CD8-positive, alpha-beta memory T cell (primary cell): ENCODE data around the gene DAB1. TPM values are rescaled to one million over a fixed set of nuclear protein-coding genes. Genes with fewer than 3 reads are reported as not detected.

Experiments
- CTCF ChIA-PET: fragments of 350-600 bp; sonication (Branson Sonifier 250); formaldehyde crosslinking; loops from one replicate; lab custom pipeline; 2021; ENCODE audit warnings: antibody characterized with exemption; lab: Charles Lee
- POLR2A ChIA-PET: fragments of 350-600 bp; sonication (Branson Sonifier 250); formaldehyde crosslinking; loops from one replicate; lab custom pipeline; 2021; ENCODE audit warnings: antibody characterized with exemption; lab: Charles Lee
- DNase-seq, 5 donors: peaks; one replicate each; pipeline versions ENCODE4 v3.0.0 to v3.0.0-alpha.2; 2020 to 2022; ENCODE audit warnings: mixed read lengths in 1 of 5
- H3K27ac ChIP-seq: one replicate; pipeline ENCODE4 v1.7.0; 2013; ENCODE audit warnings: low read depth, mild to moderate bottlenecking, low read length, moderate library complexity
- H3K27me3 ChIP-seq: 2 replicates; pipeline ENCODE4 v1.7.0; 2013; ENCODE audit warnings: low read length, mild to moderate bottlenecking; ENCODE audit not compliant: insufficient read depth, poor library complexity, severe bottlenecking
- H3K36me3 ChIP-seq: 2 replicates; pipeline ENCODE4 v1.7.0; 2013; ENCODE audit warnings: mild to moderate bottlenecking, low read length, moderate library complexity; ENCODE audit not compliant: insufficient read depth
- H3K4me1 ChIP-seq: 2 replicates; pipeline ENCODE4 v1.7.0; 2013; ENCODE audit warnings: mild to moderate bottlenecking, low read length, moderate library complexity; ENCODE audit not compliant: insufficient read depth
- H3K4me3 ChIP-seq: 2 replicates; pipeline ENCODE4 v1.7.0; 2013; ENCODE audit warnings: mild to moderate bottlenecking, low read length
- H3K9me3 ChIP-seq: 2 replicates; pipeline ENCODE4 v1.7.0; 2013; ENCODE audit warnings: mild to moderate bottlenecking, low read length
- H3K27ac Mint-ChIP-seq, 8 donors: one replicate each; pipeline ENCODE4 v1.8.0; 2020 to 2021; ENCODE audit warnings: mixed read lengths in 8 of 8, mild to moderate bottlenecking in 6 of 8, inconsistent platforms in 3 of 8, moderate library complexity in 3 of 8
- H3K27me3 Mint-ChIP-seq, 2 donors: one replicate each; pipeline ENCODE4 v1.8.0; 2020 to 2021; ENCODE audit warnings: mixed read lengths in 2 of 2, mild to moderate bottlenecking in 1 of 2, moderate library complexity in 1 of 2
- H3K36me3 Mint-ChIP-seq, 3 donors: one replicate each; pipeline ENCODE4 v1.8.0; 2020 to 2021; ENCODE audit warnings: mixed read lengths in 3 of 3, inconsistent platforms in 1 of 3, mild to moderate bottlenecking in 1 of 3
- H3K4me1 Mint-ChIP-seq, 3 donors: one replicate each; pipeline ENCODE4 v1.8.0; 2020 to 2021; ENCODE audit warnings: mixed read lengths in 3 of 3, inconsistent platforms in 1 of 3, mild to moderate bottlenecking in 1 of 3
- H3K4me3 Mint-ChIP-seq, 7 donors: one replicate each; pipeline ENCODE4 v1.8.0; 2020 to 2021; ENCODE audit warnings: mixed read lengths in 7 of 7, mild to moderate bottlenecking in 6 of 7, moderate library complexity in 4 of 7, inconsistent platforms in 2 of 7
- H3K9me3 Mint-ChIP-seq, 5 donors: one replicate each; pipeline ENCODE4 v1.8.0; 2020 to 2022; ENCODE audit warnings: mixed read lengths in 5 of 5, mild to moderate bottlenecking in 3 of 5, moderate library complexity in 2 of 5, inconsistent platforms in 1 of 5
- polyA plus RNA-seq: library from polyadenylated mRNA; unstranded; fragments of 300-500 nt; fragmentation: Illumina TruSeq; gene quantifications from one replicate; pipeline ENCODE4 v1.2.3, GENCODE V29; 2021
- total RNA-seq, 2 experiments: library from RNA; stranded (reverse); gene quantifications; one replicate each; pipeline ENCODE4 v1.2.3, GENCODE V29; 2021

Gene DAB1
- total and polyA plus RNA-seq, 3 experiments from 2014 or later, result 0.09 to 1.7 TPM; not detected in 1

GRCh38 chr1:57325117-57325516 is 98.7 kb downstream of the DAB1 start:
- no peak overlapping the region for H3K4me3 ChIP-seq
- H3K36me3 Mint-ChIP-seq, result peaks cover 0 to 8% (median 0%) of the 10 kb centered on the region in 3 donors
- no peaks in the 10 kb centered on the region for H3K27me3 ChIP-seq
- H3K27me3 Mint-ChIP-seq, result peaks cover 1 to 4% of the 10 kb centered on the region in 2 donors
- H3K4me3 Mint-ChIP-seq, result no peak overlapping the region
- H3K4me1 ChIP-seq, result no peaks in the 10 kb centered on the region
- H3K4me1 Mint-ChIP-seq, result no peaks in the 10 kb centered on the region
- H3K27ac ChIP-seq, result no peak overlapping the region
- no peaks in the 10 kb centered on the region for H3K9me3 Mint-ChIP-seq
- ChIA-PET POLR2A (no interaction called here), CTCF (no interaction called here)
- H3K27ac Mint-ChIP-seq, result peak overlapping the region in 1 of 8 donors; percentile 58
- DNase-seq, result no peak
- no peaks in the 10 kb centered on the region for H3K36me3 ChIP-seq
- H3K9me3 ChIP-seq, result no peaks in the 10 kb centered on the region

- ChIA-PET POLR2A (no interaction called here), CTCF (no interaction called here)
- no peaks in the 10 kb centered on the region for H3K9me3 ChIP-seq
- H3K36me3 ChIP-seq, result no peaks in the 10 kb centered on the region
- no peaks in the 10 kb centered on the region for H3K27me3 ChIP-seq
- no peak overlapping the region for H3K4me3 ChIP-seq
- Mint-ChIP-seq H3K9me3 (no peaks in the 10 kb centered on the region), H3K27me3 (peaks cover 1 to 4% of the 10 kb centered on the region in 2 donors), H3K4me1 (no peaks in the 10 kb centered on the region), H3K4me3 (no peak overlapping the region), H3K27ac (peak overlapping the region in 1 of 8 donors; percentile 63), H3K36me3 (peaks cover 0 to 6% (median 0%) of the 10 kb centered on the region in 3 donors)
- no peak overlapping the region for H3K27ac ChIP-seq
- no peak for DNase-seq
- no peaks in the 10 kb centered on the region for H3K4me1 ChIP-seq
These were observed 99.5 kb downstream of the DAB1 start for GRCh38 chr1:57324388-57324787.

GRCh38 chr1:57321776-57322175 is 102.1 kb downstream of the DAB1 start:
- Histone ChIP-seq H3K36me3 (no peaks in the 10 kb centered on the region), H3K9me3 (no peaks in the 10 kb centered on the region), H3K4me1 (no peaks in the 10 kb centered on the region), H3K27me3 (no peaks in the 10 kb centered on the region), H3K27ac (no peak overlapping the region), H3K4me3 (no peak overlapping the region)
- Mint-ChIP-seq H3K27ac (no peak overlapping the region), H3K4me1 (peaks cover 0 to 4% (median 0%) of the 10 kb centered on the region in 3 donors), H3K27me3 (peaks cover 1 to 4% of the 10 kb centered on the region in 2 donors), H3K9me3 (peaks cover 0 to 4% (median 0%) of the 10 kb centered on the region in 5 donors), H3K36me3 (no peaks in the 10 kb centered on the region), H3K4me3 (no peak overlapping the region)
- POLR2A ChIA-PET, result no interaction called here
- CTCF ChIA-PET, result no interaction called here
- DNase-seq, result no peak

- peaks cover 0 to 4% (median 0%) of the 10 kb centered on the region in 5 donors for H3K9me3 Mint-ChIP-seq
- CTCF ChIA-PET, result no interaction called here
- H3K4me3 Mint-ChIP-seq, result no peak overlapping the region
- no peaks in the 10 kb centered on the region for H3K27me3 ChIP-seq
- no peaks in the 10 kb centered on the region for H3K36me3 ChIP-seq
- no peaks in the 10 kb centered on the region for H3K4me1 ChIP-seq
- no peaks in the 10 kb centered on the region for H3K9me3 ChIP-seq
- no peak overlapping the region for H3K27ac Mint-ChIP-seq
- H3K36me3 Mint-ChIP-seq, result no peaks in the 10 kb centered on the region
- POLR2A ChIA-PET, result no interaction called here
- H3K27me3 Mint-ChIP-seq, result no peaks in the 10 kb centered on the region
- DNase-seq, result no peak
- no peak overlapping the region for H3K4me3 ChIP-seq
- no peak overlapping the region for H3K27ac ChIP-seq
- H3K4me1 Mint-ChIP-seq, result peaks cover 0 to 4% (median 0%) of the 10 kb centered on the region in 3 donors
These were observed 104.1 kb downstream of the DAB1 start for GRCh38 chr1:57319791-57320190.

GRCh38 chr1:57319165-57319564 is 104.7 kb downstream of the DAB1 start:
- Mint-ChIP-seq H3K4me1 (peaks cover 0 to 4% (median 0%) of the 10 kb centered on the region in 3 donors), H3K9me3 (peaks cover 0 to 4% (median 0%) of the 10 kb centered on the region in 5 donors), H3K36me3 (no peaks in the 10 kb centered on the region), H3K27me3 (no peaks in the 10 kb centered on the region), H3K4me3 (peak overlapping the region in 2 of 7 donors; percentile 21 to 39), H3K27ac (no peak overlapping the region)
- Histone ChIP-seq H3K27ac (no peak overlapping the region), H3K27me3 (no peaks in the 10 kb centered on the region), H3K9me3 (no peaks in the 10 kb centered on the region), H3K4me3 (no peak overlapping the region), H3K4me1 (no peaks in the 10 kb centered on the region), H3K36me3 (no peaks in the 10 kb centered on the region)
- CTCF ChIA-PET, result no interaction called here
- POLR2A ChIA-PET, result no interaction called here
- no peak for DNase-seq

- no peak for DNase-seq
- ChIA-PET POLR2A (no interaction called here), CTCF (no interaction called here)
- Mint-ChIP-seq H3K4me3 (no peak overlapping the region), H3K9me3 (peaks cover 0 to 4% (median 0%) of the 10 kb centered on the region in 5 donors), H3K4me1 (peaks cover 0 to 4% (median 0%) of the 10 kb centered on the region in 3 donors), H3K27ac (peak overlapping the region in 1 of 8 donors; percentile 49), H3K36me3 (no peaks in the 10 kb centered on the region), H3K27me3 (no peaks in the 10 kb centered on the region)
- H3K4me3 ChIP-seq, result no peak overlapping the region
- no peaks in the 10 kb centered on the region for H3K4me1 ChIP-seq
- no peaks in the 10 kb centered on the region for H3K9me3 ChIP-seq
- H3K27ac ChIP-seq, result no peak overlapping the region
- no peaks in the 10 kb centered on the region for H3K36me3 ChIP-seq
- no peaks in the 10 kb centered on the region for H3K27me3 ChIP-seq
These were observed 107.0 kb downstream of the DAB1 start for GRCh38 chr1:57316861-57317260.

GRCh38 chr1:57316291-57316690 is 107.6 kb downstream of the DAB1 start:
- Mint-ChIP-seq H3K27me3 (peaks cover 0 to 3% of the 10 kb centered on the region in 2 donors), H3K9me3 (peaks cover 0 to 4% (median 0%) of the 10 kb centered on the region in 5 donors), H3K36me3 (no peaks in the 10 kb centered on the region), H3K4me3 (no peak overlapping the region), H3K4me1 (peaks cover 0 to 4% (median 0%) of the 10 kb centered on the region in 3 donors), H3K27ac (no peak overlapping the region)
- Histone ChIP-seq H3K4me3 (no peak overlapping the region), H3K36me3 (no peaks in the 10 kb centered on the region), H3K27ac (no peak overlapping the region), H3K27me3 (no peaks in the 10 kb centered on the region), H3K9me3 (no peaks in the 10 kb centered on the region), H3K4me1 (no peaks in the 10 kb centered on the region)
- CTCF ChIA-PET, result no interaction called here
- POLR2A ChIA-PET, result no interaction called here
- no peak for DNase-seq

GRCh38 chr1:57312869-57313268 is 111.0 kb downstream of the DAB1 start:
- Histone ChIP-seq H3K36me3 (no peaks in the 10 kb centered on the region), H3K4me3 (no peak overlapping the region), H3K27me3 (no peaks in the 10 kb centered on the region), H3K27ac (no peak overlapping the region), H3K9me3 (no peaks in the 10 kb centered on the region), H3K4me1 (peaks cover 3% of the 10 kb centered on the region)
- DNase-seq, result no peak
- Mint-ChIP-seq H3K27me3 (peaks cover 3% of the 10 kb centered on the region in 2 donors), H3K9me3 (peaks cover 0 to 2% (median 0%) of the 10 kb centered on the region in 5 donors), H3K36me3 (no peaks in the 10 kb centered on the region), H3K27ac (no peak overlapping the region), H3K4me1 (peaks cover under 1 to 7% (median 3%) of the 10 kb centered on the region in 3 donors), H3K4me3 (no peak overlapping the region)
- CTCF ChIA-PET, result no interaction called here
- POLR2A ChIA-PET, result no interaction called here
